WTC11 (cell line): ENCODE results near the gene CACNA2D3. TPM values are rescaled to one million over a fixed set of nuclear protein-coding genes. Genes with fewer than 3 reads are reported as not detected.

ENCODE experiments used
- ATAC-seq: fragments of 200-7000 bp; cut with Tn5 transposase; 2 replicates; pipeline ENCODE4 v1.10.0; 2021; ENCODE audit warnings: mild to moderate bottlenecking, moderate library complexity
- CTCF ChIA-PET: fragments of 300-600 bp; sonication (Branson Sonifier 250); formaldehyde crosslinking; loops from one replicate; lab custom pipeline; 2021; ENCODE audit warnings: antibody characterized with exemption; lab: Charles Lee
- POLR2A ChIA-PET: fragments of 350-600 bp; sonication (Branson Sonifier 250); formaldehyde crosslinking; loops from one replicate; lab custom pipeline; 2021; ENCODE audit warnings: antibody characterized with exemption; lab: Charles Lee
- DNase-seq: peaks from one replicate; pipeline ENCODE4 v3.0.0; 2021; ENCODE audit warnings: low spot score
- H3K27ac Mint-ChIP-seq: 2 replicates; pipeline ENCODE4 v1.8.0; 2021; ENCODE audit warnings: mixed read lengths
- H3K27me3 Mint-ChIP-seq: 2 replicates; pipeline ENCODE4 v1.8.0; 2021; ENCODE audit warnings: low read depth, mild to moderate bottlenecking, moderate library complexity, mixed read lengths
- H3K36me3 Mint-ChIP-seq: 2 replicates; pipeline ENCODE4 v1.8.0; 2021; ENCODE audit warnings: mixed read lengths
- H3K4me1 Mint-ChIP-seq: 2 replicates; pipeline ENCODE4 v1.8.0; 2022; ENCODE audit warnings: mixed read lengths
- H3K4me3 Mint-ChIP-seq: 2 replicates; pipeline ENCODE4 v1.8.0; 2021; ENCODE audit warnings: mild to moderate bottlenecking, moderate library complexity, mixed read lengths
- H3K9me3 Mint-ChIP-seq: 2 replicates; pipeline ENCODE4 v1.8.0; 2021; ENCODE audit warnings: mixed read lengths
- AR ChIP-seq: fragments of 250-450 bp; sonication (Bioruptor Pico); IDR thresholded peaks from 2 replicates; pipeline ENCODE4 v1.9.0; 2021; ENCODE audit warnings: mild to moderate bottlenecking
- ARID4B ChIP-seq: sonication (generic); formaldehyde crosslinking; IDR thresholded peaks from 2 replicates; pipeline ENCODE4 v1.8.0; 2023; ENCODE audit warnings: missing genetic modification reagents, mild to moderate bottlenecking, borderline replicate concordance
- GTF2I ChIP-seq: fragments of 250-450 bp; sonication (Bioruptor Pico); conservative IDR thresholded peaks from 2 replicates; pipeline ENCODE4 v1.4.0; 2021; ENCODE audit warnings: mild to moderate bottlenecking
- NFYB ChIP-seq: sonication (generic); formaldehyde crosslinking; conservative IDR thresholded peaks from 2 replicates; pipeline ENCODE4 v1.8.0; 2022; ENCODE audit warnings: low read depth, missing genetic modification reagents
- NR1H2 ChIP-seq: sonication (generic); formaldehyde crosslinking; IDR thresholded peaks from 2 replicates; pipeline ENCODE4 v1.9.0; 2021; ENCODE audit warnings: mild to moderate bottlenecking, moderate library complexity, missing genetic modification reagents
- NR3C1 ChIP-seq: sonication (generic); formaldehyde crosslinking; conservative IDR thresholded peaks from 2 replicates; pipeline ENCODE4 v1.8.1; 2023; ENCODE audit warnings: low read depth, mild to moderate bottlenecking, missing genetic modification reagents
- PRRX2 ChIP-seq: fragments of 250-450 bp; sonication (Bioruptor Pico); IDR thresholded peaks from 2 replicates; pipeline ENCODE4 v1.8.0; 2021; ENCODE audit warnings: mild to moderate bottlenecking
- SMAD3 ChIP-seq: sonication (generic); formaldehyde crosslinking; IDR thresholded peaks from 2 replicates; pipeline ENCODE4 v1.8.0; 2022; ENCODE audit warnings: missing genetic modification reagents, mild to moderate bottlenecking, borderline replicate concordance
- SP1 ChIP-seq: sonication (generic); formaldehyde crosslinking; conservative IDR thresholded peaks from 2 replicates; pipeline ENCODE4 v1.8.1; 2022; ENCODE audit warnings: missing genetic modification reagents
- TP53 ChIP-seq: sonication (generic); formaldehyde crosslinking; IDR thresholded peaks from 2 replicates; pipeline ENCODE4 v1.8.1; 2023; ENCODE audit warnings: mild to moderate bottlenecking, missing genetic modification reagents
- ZBTB21 ChIP-seq: sonication (generic); formaldehyde crosslinking; IDR thresholded peaks from 2 replicates; pipeline ENCODE4 v1.8.1; 2023; ENCODE audit warnings: mild to moderate bottlenecking, missing genetic modification reagents, borderline replicate concordance
- ZNF263 ChIP-seq: sonication (generic); formaldehyde crosslinking; IDR thresholded peaks from 2 replicates; pipeline ENCODE4 v1.8.1; 2022; ENCODE audit warnings: low read depth, mild to moderate bottlenecking, moderate library complexity, missing genetic modification reagents
- ZNF416 ChIP-seq: fragments of 250-450 bp; sonication (Bioruptor Pico); IDR thresholded peaks from 2 replicates; pipeline ENCODE4 v1.9.0; 2021; ENCODE audit warnings: mild to moderate bottlenecking, inconsistent platforms
- ZNF512 ChIP-seq: sonication (generic); formaldehyde crosslinking; IDR thresholded peaks from 2 replicates; pipeline ENCODE4 v1.8.1; 2022; ENCODE audit warnings: missing genetic modification reagents, borderline replicate concordance
- total RNA-seq: library from RNA; stranded (reverse); gene quantifications from 3 replicates; pipeline ENCODE4 v1.2.3, GENCODE V29; 2021
- TF ChIP-seq, protein P1 (sequence below): sonication (generic); formaldehyde crosslinking; conservative IDR thresholded peaks from 2 replicates; pipeline ENCODE4 v1.8.1; 2023; ENCODE audit warnings: mild to moderate bottlenecking, low read depth, missing genetic modification reagents, moderate library complexity
- TF ChIP-seq, protein P2 (sequence below): fragments of 250-450 bp; sonication (Bioruptor Pico); conservative IDR thresholded peaks from 2 replicates; pipeline ENCODE4 v1.9.0; 2021; ENCODE audit warnings: mild to moderate bottlenecking
- TF ChIP-seq, protein P3 (sequence below): sonication (generic); formaldehyde crosslinking; IDR thresholded peaks from 2 replicates; pipeline ENCODE4 v1.8.1; 2022; ENCODE audit warnings: mild to moderate bottlenecking, missing genetic modification reagents, moderate library complexity, borderline replicate concordance

The CACNA2D3 gene
- total RNA-seq, 1 experiment from 2014 or later: 5.0 TPM

- TF ChIP-seq AR (no peak), ARID4B (no peak), ZNF512 (CRISPR knock-in tag) (no peak), GTF2I (CRISPR knock-in tag) (no peak)
- TF ChIP-seq, protein P1, sequence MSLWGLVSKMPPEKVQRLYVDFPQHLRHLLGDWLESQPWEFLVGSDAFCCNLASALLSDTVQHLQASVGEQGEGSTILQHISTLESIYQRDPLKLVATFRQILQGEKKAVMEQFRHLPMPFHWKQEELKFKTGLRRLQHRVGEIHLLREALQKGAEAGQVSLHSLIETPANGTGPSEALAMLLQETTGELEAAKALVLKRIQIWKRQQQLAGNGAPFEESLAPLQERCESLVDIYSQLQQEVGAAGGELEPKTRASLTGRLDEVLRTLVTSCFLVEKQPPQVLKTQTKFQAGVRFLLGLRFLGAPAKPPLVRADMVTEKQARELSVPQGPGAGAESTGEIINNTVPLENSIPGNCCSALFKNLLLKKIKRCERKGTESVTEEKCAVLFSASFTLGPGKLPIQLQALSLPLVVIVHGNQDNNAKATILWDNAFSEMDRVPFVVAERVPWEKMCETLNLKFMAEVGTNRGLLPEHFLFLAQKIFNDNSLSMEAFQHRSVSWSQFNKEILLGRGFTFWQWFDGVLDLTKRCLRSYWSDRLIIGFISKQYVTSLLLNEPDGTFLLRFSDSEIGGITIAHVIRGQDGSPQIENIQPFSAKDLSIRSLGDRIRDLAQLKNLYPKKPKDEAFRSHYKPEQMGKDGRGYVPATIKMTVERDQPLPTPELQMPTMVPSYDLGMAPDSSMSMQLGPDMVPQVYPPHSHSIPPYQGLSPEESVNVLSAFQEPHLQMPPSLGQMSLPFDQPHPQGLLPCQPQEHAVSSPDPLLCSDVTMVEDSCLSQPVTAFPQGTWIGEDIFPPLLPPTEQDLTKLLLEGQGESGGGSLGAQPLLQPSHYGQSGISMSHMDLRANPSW (CRISPR knock-in tag): no peak
Observed at GRCh38 chr3:54443561-54444161, 321.3 kb downstream of the CACNA2D3 start (continued).

GRCh38 chr3:54445630-54446029 is 323.3 kb downstream of the CACNA2D3 start:
- no peak overlapping the region for H3K27ac Mint-ChIP-seq
- ChIA-PET POLR2A (no interaction called here), CTCF (no interaction called here)
- H3K4me3 Mint-ChIP-seq: no peak overlapping the region
- peaks cover 6% of the 10 kb centered on the region; the same call in 1 of the 2 replicates for H3K4me1 Mint-ChIP-seq
- H3K27me3 Mint-ChIP-seq: no peaks in the 10 kb centered on the region
- ATAC-seq (no peak), DNase-seq (no peak)
- H3K36me3 Mint-ChIP-seq: no peaks in the 10 kb centered on the region
- TF ChIP-seq NR3C1 (CRISPR knock-in tag) (no peak), SP1 (no peak), PRRX2 (CRISPR knock-in tag) (no peak), SMAD3 (CRISPR knock-in tag) (no peak), TP53 (no peak), ZNF416 (CRISPR knock-in tag) (no peak), ZBTB21 (CRISPR knock-in tag) (no peak), NFYB (CRISPR knock-in tag) (no peak), ZNF263 (CRISPR knock-in tag) (no peak), NR1H2 (CRISPR knock-in tag) (no peak)
- TF ChIP-seq, protein P1 (CRISPR knock-in tag): no peak
- TF ChIP-seq, protein P2, sequence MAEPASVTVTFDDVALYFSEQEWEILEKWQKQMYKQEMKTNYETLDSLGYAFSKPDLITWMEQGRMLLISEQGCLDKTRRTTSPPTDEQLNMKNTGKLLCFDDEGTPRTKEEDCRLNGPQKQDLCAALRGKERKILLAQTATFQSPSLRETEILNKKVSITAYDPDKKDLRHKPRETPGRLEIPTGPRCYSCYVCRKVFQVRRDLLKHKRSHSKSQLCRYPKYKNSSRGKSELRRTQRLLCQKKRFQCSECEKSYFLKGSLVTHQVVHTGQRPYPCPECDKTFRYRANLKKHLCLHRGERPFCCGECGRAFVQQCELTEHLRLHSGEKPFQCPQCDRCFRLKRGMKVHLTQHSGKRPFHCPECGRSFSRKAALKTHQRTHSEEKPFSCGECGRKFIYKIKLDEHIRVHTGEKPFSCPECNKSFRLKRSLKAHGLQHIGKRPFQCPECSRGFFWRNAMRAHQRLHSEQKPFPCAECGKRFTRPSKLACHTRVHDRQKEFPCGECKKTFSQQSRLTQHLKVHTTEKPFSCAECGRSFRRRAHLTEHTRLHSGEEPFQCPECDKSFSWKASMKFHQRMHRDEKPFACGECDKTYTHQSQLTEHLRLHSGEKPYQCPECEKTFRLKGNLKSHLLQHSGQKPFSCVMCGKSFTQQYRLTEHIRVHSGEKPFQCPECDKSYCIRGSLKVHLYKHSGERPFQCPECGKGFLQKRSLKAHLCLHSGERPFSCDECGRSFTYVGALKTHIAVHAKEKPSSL (CRISPR knock-in tag): no peak
- TF ChIP-seq, protein P3, sequence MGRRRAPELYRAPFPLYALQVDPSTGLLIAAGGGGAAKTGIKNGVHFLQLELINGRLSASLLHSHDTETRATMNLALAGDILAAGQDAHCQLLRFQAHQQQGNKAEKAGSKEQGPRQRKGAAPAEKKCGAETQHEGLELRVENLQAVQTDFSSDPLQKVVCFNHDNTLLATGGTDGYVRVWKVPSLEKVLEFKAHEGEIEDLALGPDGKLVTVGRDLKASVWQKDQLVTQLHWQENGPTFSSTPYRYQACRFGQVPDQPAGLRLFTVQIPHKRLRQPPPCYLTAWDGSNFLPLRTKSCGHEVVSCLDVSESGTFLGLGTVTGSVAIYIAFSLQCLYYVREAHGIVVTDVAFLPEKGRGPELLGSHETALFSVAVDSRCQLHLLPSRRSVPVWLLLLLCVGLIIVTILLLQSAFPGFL (CRISPR knock-in tag): no peak
- H3K9me3 Mint-ChIP-seq: no peaks in the 10 kb centered on the region; the same call in 1 of the 2 replicates
